Measurements from ENCODE around the gene DAGLA. TPM values are rescaled to one million over a fixed set of nuclear protein-coding genes. Genes with fewer than 3 reads are reported as not detected.

Gene DAGLA
- total and polyA plus RNA-seq, 2 donors from 2014 or later = 1.4 to 3.9 TPM

DNA sequence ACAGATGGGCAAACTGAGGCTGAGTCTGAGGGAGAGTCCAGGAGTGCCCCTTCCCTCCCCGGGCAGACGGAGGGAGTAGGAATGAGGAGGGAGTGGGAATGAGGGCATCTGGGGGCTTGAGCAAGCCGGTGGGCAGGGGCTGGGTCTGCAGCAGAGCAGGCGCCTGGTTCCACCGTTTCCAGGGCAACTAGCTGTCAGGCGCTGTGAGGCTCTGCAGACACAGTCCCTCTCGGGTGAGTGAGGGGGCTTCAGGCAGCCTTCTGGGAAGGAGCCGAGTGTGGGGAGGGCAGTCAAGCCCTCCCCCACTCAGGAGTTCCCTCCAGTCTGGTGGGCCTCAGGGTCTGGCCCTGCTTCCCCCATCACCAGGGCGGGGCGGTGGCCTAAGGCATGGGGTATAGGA, 93.2 kb downstream of the DAGLA start:
- DNase-seq (peak in 4 of 5 donors; percentile 72 to 90 (median 76)), FAIRE-seq (no peak)
- peaks cover 0 to 9% (median 0%) of the 10 kb centered on the region in 3 donors for H3K4me1 ChIP-seq (ENCODE audit: control insufficient read depth in 2 of 3, insufficient read depth in 2 of 3, low read depth in 1 of 3, low read length in 3 of 3)

DNA sequence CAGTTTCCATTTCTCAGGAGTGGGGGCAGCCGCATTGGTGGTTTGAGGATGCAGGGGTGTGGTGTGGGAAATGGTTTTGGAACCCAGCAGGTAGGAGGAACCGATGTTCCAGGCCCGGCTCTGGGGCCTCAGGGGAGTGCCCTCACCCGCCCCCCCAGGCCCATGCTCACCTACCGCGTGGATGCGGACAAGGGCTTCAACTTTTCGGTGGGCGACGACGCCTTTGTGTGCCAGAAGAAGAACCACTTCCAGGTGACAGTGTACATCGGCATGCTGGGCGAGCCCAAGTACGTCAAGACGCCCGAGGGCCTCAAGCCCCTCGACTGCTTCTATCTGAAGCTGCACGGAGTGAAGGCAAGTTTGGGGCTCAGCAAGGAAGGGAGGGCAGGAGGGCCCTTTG, 93.6 kb downstream of the DAGLA start:
- peak in 1 of 5 donors; percentile 77 for DNase-seq
- Histone ChIP-seq H3K36me3 (ENCODE audit: control insufficient read depth in 2 of 3, insufficient read depth in 3 of 3, low read length in 3 of 3) (no peaks in the 10 kb centered on the region), H3K4me1 (ENCODE audit: control insufficient read depth in 2 of 3, insufficient read depth in 2 of 3, low read depth in 1 of 3, low read length in 3 of 3) (peaks cover 0 to 9% (median 0%) of the 10 kb centered on the region in 3 donors), H3K4me3 (ENCODE audit: low read length in 3 of 3) (no peak overlapping the region), H3K27ac (ENCODE audit: low read depth in 2 of 2, low read length in 2 of 2) (no peak overlapping the region), H3K9me3 (ENCODE audit: control insufficient read depth in 2 of 3, insufficient read depth in 1 of 3, low read length in 3 of 3) (no peaks in the 10 kb centered on the region), H3K27me3 (ENCODE audit: control insufficient read depth, insufficient read depth, low read length) (no peaks in the 10 kb centered on the region), H3K9ac (ENCODE audit: low read length in 3 of 3) (no peak overlapping the region)
- FAIRE-seq = no peak
- intact Hi-C loops (cut with DNase I) = no loop called here
- TF ChIP-seq, protein P1, sequence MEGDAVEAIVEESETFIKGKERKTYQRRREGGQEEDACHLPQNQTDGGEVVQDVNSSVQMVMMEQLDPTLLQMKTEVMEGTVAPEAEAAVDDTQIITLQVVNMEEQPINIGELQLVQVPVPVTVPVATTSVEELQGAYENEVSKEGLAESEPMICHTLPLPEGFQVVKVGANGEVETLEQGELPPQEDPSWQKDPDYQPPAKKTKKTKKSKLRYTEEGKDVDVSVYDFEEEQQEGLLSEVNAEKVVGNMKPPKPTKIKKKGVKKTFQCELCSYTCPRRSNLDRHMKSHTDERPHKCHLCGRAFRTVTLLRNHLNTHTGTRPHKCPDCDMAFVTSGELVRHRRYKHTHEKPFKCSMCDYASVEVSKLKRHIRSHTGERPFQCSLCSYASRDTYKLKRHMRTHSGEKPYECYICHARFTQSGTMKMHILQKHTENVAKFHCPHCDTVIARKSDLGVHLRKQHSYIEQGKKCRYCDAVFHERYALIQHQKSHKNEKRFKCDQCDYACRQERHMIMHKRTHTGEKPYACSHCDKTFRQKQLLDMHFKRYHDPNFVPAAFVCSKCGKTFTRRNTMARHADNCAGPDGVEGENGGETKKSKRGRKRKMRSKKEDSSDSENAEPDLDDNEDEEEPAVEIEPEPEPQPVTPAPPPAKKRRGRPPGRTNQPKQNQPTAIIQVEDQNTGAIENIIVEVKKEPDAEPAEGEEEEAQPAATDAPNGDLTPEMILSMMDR (IDR thresholded peaks at IDR 0.05; ENCODE audit: borderline replicate concordance, extremely low read depth, insufficient read depth) = no peak

More for the DNA sequence above, 93.2 kb downstream of the DAGLA start:
- no peaks in the 10 kb centered on the region for H3K36me3 ChIP-seq (ENCODE audit: control insufficient read depth in 2 of 3, insufficient read depth in 3 of 3, low read length in 3 of 3)
- no peak overlapping the region for H3K27ac ChIP-seq (ENCODE audit: low read depth in 2 of 2, low read length in 2 of 2)
- no peak overlapping the region for H3K4me3 ChIP-seq (ENCODE audit: low read length in 3 of 3)
- H3K27me3 ChIP-seq (ENCODE audit: control insufficient read depth, insufficient read depth, low read length) = no peaks in the 10 kb centered on the region
- no peaks in the 10 kb centered on the region for H3K9me3 ChIP-seq (ENCODE audit: control insufficient read depth in 2 of 3, insufficient read depth in 1 of 3, low read length in 3 of 3)
- H3K9ac ChIP-seq (ENCODE audit: low read length in 3 of 3) = no peak overlapping the region
- intact Hi-C loops (cut with DNase I) = no loop called here
- TF ChIP-seq, protein P1 (IDR thresholded peaks at IDR 0.05; ENCODE audit: borderline replicate concordance, extremely low read depth, insufficient read depth) = no peak

GRCh38 chr11:61774411-61774810, 94.2 kb downstream of the DAGLA start:
- H3K27ac ChIP-seq (ENCODE audit: low read depth in 2 of 2, low read length in 2 of 2) = no peak overlapping the region
- FAIRE-seq (no peak), DNase-seq (peak in 4 of 5 donors; percentile 64 to 88 (median 76))
- TF ChIP-seq, protein P1 (IDR thresholded peaks at IDR 0.05; ENCODE audit: borderline replicate concordance, extremely low read depth, insufficient read depth) = no peak
- H3K9me3 ChIP-seq (ENCODE audit: control insufficient read depth in 2 of 3, insufficient read depth in 1 of 3, low read length in 3 of 3) = no peaks in the 10 kb centered on the region
- intact Hi-C loops (cut with DNase I) = no loop called here
- no peak overlapping the region for H3K4me3 ChIP-seq (ENCODE audit: low read length in 3 of 3)
- H3K9ac ChIP-seq (ENCODE audit: low read length in 3 of 3) = no peak overlapping the region
- peaks cover 0 to 9% (median 0%) of the 10 kb centered on the region in 3 donors for H3K4me1 ChIP-seq (ENCODE audit: control insufficient read depth in 2 of 3, insufficient read depth in 2 of 3, low read depth in 1 of 3, low read length in 3 of 3)
- no peaks in the 10 kb centered on the region for H3K36me3 ChIP-seq (ENCODE audit: control insufficient read depth in 2 of 3, insufficient read depth in 3 of 3, low read length in 3 of 3)
- H3K27me3 ChIP-seq (ENCODE audit: control insufficient read depth, insufficient read depth, low read length) = no peaks in the 10 kb centered on the region

DNA sequence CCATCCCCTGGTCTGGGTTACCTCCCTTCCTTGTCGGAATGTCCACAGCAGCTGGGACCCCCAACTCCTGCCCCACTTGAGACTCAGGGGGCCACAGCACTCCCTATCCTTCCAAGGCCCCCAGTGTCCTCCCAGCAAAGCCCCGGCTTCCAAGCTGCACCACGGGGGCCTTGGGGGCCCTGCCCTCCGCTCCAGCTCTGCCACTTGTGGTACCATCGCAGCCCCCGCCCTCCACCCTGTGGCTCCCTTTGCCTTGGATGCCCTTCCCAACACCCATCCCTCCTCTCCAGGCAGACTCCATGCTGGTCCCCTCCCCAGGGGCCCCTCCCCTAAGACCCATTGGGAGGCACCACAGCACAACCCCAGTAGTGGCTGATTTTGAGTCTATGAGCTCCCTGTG, 94.9 kb downstream of the DAGLA start:
- TF ChIP-seq, protein P1 (IDR thresholded peaks at IDR 0.05; ENCODE audit: borderline replicate concordance, extremely low read depth, insufficient read depth) = no peak
- Histone ChIP-seq H3K36me3 (ENCODE audit: control insufficient read depth in 2 of 3, insufficient read depth in 3 of 3, low read length in 3 of 3) (no peaks in the 10 kb centered on the region), H3K9me3 (ENCODE audit: control insufficient read depth in 2 of 3, insufficient read depth in 1 of 3, low read length in 3 of 3) (no peaks in the 10 kb centered on the region), H3K27ac (ENCODE audit: low read depth in 2 of 2, low read length in 2 of 2) (no peak overlapping the region), H3K9ac (ENCODE audit: low read length in 3 of 3) (no peak overlapping the region), H3K4me1 (ENCODE audit: control insufficient read depth in 2 of 3, insufficient read depth in 2 of 3, low read depth in 1 of 3, low read length in 3 of 3) (peaks cover 0 to 9% (median 0%) of the 10 kb centered on the region in 3 donors), H3K27me3 (ENCODE audit: control insufficient read depth, insufficient read depth, low read length) (no peaks in the 10 kb centered on the region), H3K4me3 (ENCODE audit: low read length in 3 of 3) (no peak overlapping the region)
- intact Hi-C loops (cut with DNase I) = no loop called here
- FAIRE-seq = no peak
- no peak for DNase-seq

All from kidney (tissue), 14 donors.